Activated T-helper 17 cell treated with anti-CD3 and anti-CD28 coated beads, Interleukin-2, amount 50 U/mL, for 72 hours (primary cell): ENCODE measurements around the gene SIRPB2. TPM values are rescaled to one million over a fixed set of nuclear protein-coding genes. Genes with fewer than 3 reads are reported as not detected.

Experiments used
- ATAC-seq: fragments of 150-1000 bp; cut with Tn5 transposase; replicated peaks from 2 replicates; pipeline ENCODE4 v1.10.0; 2021; ENCODE audit warnings: mild to moderate bottlenecking, moderate library complexity
- H3K27ac Mint-ChIP-seq: one replicate; pipeline ENCODE4 v1.8.0; 2022; ENCODE audit warnings: mixed read lengths
- H3K27me3 Mint-ChIP-seq: one replicate; pipeline ENCODE4 v1.8.0; 2022; ENCODE audit warnings: mixed read lengths
- H3K36me3 Mint-ChIP-seq: one replicate; pipeline ENCODE4 v1.8.0; 2022; ENCODE audit warnings: low read depth, mild to moderate bottlenecking, mixed read lengths
- H3K4me1 Mint-ChIP-seq: one replicate; pipeline ENCODE4 v1.8.0; 2022; ENCODE audit warnings: mixed read lengths
- H3K4me3 Mint-ChIP-seq: one replicate; pipeline ENCODE4 v1.8.0; 2022; ENCODE audit warnings: mild to moderate bottlenecking, mixed read lengths
- H3K9me3 Mint-ChIP-seq: one replicate; pipeline ENCODE4 v1.8.0; 2022; ENCODE audit warnings: mixed read lengths
- total RNA-seq, 2 donors: library from RNA; stranded (reverse); gene quantifications; one replicate each; pipeline ENCODE4 v1.2.3, GENCODE V29; 2022

Gene SIRPB2
- total RNA-seq, 2 donors from 2014 or later = not detected

GRCh38 chr20:1429143-1429728, 62.0 kb downstream of the SIRPB2 start:
- no peak overlapping the region for H3K4me3 Mint-ChIP-seq
- no peak overlapping the region for H3K27ac Mint-ChIP-seq
- H3K27me3 Mint-ChIP-seq = no peaks in the 10 kb centered on the region
- no peaks in the 10 kb centered on the region for H3K9me3 Mint-ChIP-seq
- ATAC-seq = no peak
- H3K36me3 Mint-ChIP-seq = no peaks in the 10 kb centered on the region
- H3K4me1 Mint-ChIP-seq = peaks cover 3% of the 10 kb centered on the region

GRCh38 chr20:1427457-1428054, 63.7 kb downstream of the SIRPB2 start:
- Mint-ChIP-seq H3K36me3 (no peaks in the 10 kb centered on the region), H3K4me3 (no peak overlapping the region), H3K4me1 (peaks cover 9% of the 10 kb centered on the region), H3K9me3 (no peaks in the 10 kb centered on the region), H3K27ac (no peak overlapping the region), H3K27me3 (no peaks in the 10 kb centered on the region)
- ATAC-seq = no peak

DNA sequence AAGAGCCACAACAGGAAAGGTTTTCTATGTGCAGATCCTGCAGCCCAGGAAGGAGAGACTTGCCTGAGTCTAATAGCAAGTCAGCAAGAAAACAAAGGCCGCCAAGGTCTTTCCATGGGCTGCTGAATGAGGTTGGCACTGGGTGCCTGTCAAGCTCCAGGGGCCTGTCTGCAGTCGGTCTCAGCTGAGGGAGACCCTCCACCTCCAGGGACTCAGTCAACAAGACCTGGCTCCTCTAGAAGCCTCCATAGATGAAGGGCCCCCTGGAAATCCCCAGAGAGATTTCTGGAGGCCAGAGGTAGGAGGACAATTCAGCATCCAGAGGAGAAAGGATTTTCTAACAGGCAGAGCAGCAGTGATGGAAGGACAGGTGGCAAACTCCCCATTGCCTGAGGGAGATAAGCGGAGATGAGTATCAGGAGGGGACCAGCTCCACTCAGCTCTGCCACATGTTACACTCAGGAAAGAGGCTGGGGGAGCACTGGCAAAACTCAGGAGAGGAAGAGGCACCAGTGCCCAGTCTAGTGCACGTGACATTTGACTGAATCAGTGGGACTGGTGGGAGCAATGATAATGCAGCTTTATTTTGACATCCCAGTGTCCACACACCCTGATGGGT, 64.9 kb downstream of the SIRPB2 start:
- Mint-ChIP-seq H3K4me3 (no peak overlapping the region), H3K9me3 (no peaks in the 10 kb centered on the region), H3K36me3 (no peaks in the 10 kb centered on the region), H3K4me1 (peaks cover 9% of the 10 kb centered on the region), H3K27ac (no peak overlapping the region), H3K27me3 (no peaks in the 10 kb centered on the region)
- ATAC-seq = no peak

Other genes starting within 250 kb of the SIRPB2 start
- 1 to 10 TPM in 1 of 2 donors, under 1 TPM in 1; 0.90 to 1.7 TPM for gene SNPH, start 225.1 kb downstream of the SIRPB2 start, total RNA-seq
- gene SDCBP2, start 162.3 kb downstream of the SIRPB2 start, total RNA-seq = 10 to 100 TPM in 1 of 2 donors, 1 to 10 TPM in 1; 1.8 to 14.3 TPM
- 100 to 1,000 TPM; 178 to 294 TPM for gene FKBP1A, start 98.4 kb downstream of the SIRPB2 start, total RNA-seq
- 10 to 100 TPM; 29.2 to 51.5 TPM for gene NSFL1C, start 24.6 kb downstream of the SIRPB2 start, total RNA-seq
- gene SIRPD, start 66.3 kb upstream of the SIRPB2 start, total RNA-seq = not detected
- gene SIRPB1, start 128.6 kb upstream of the SIRPB2 start, total RNA-seq = 1 to 10 TPM in 1 of 2 donors, under 1 TPM in 1; 0.24 to 1.1 TPM
- gene SIRPG, start 166.4 kb upstream of the SIRPB2 start, total RNA-seq = 10 to 100 TPM; 32.0 to 62.9 TPM